Activated T-cell treated with anti-CD3 and anti-CD28 coated beads, Interleukin-2, amount 50 U/mL, for 24 hours (primary cell): ENCODE measurements around the gene EHMT1.

Experiments
- DNase-seq: peaks from one replicate; pipeline ENCODE4 v3.0.0-alpha.2; 2020
- H3K27ac Mint-ChIP-seq: 2 replicates; pipeline ENCODE4 v1.8.0; 2020; ENCODE audit warnings: mild to moderate bottlenecking, mixed read lengths
- H3K27me3 Mint-ChIP-seq: 2 replicates; pipeline ENCODE4 v1.8.0; 2020; ENCODE audit warnings: mixed read lengths
- H3K36me3 Mint-ChIP-seq: 2 replicates; pipeline ENCODE4 v1.8.0; 2020; ENCODE audit warnings: low read depth, mixed read lengths
- H3K4me1 Mint-ChIP-seq: 2 replicates; pipeline ENCODE4 v1.8.0; 2020; ENCODE audit warnings: low read depth, mixed read lengths
- H3K4me3 Mint-ChIP-seq: 2 replicates; pipeline ENCODE4 v1.8.0; 2020; ENCODE audit warnings: mild to moderate bottlenecking, moderate library complexity, mixed read lengths
- H3K9me3 Mint-ChIP-seq: 2 replicates; pipeline ENCODE4 v1.8.0; 2020; ENCODE audit warnings: mixed read lengths

EHMT1 gene

DNA sequence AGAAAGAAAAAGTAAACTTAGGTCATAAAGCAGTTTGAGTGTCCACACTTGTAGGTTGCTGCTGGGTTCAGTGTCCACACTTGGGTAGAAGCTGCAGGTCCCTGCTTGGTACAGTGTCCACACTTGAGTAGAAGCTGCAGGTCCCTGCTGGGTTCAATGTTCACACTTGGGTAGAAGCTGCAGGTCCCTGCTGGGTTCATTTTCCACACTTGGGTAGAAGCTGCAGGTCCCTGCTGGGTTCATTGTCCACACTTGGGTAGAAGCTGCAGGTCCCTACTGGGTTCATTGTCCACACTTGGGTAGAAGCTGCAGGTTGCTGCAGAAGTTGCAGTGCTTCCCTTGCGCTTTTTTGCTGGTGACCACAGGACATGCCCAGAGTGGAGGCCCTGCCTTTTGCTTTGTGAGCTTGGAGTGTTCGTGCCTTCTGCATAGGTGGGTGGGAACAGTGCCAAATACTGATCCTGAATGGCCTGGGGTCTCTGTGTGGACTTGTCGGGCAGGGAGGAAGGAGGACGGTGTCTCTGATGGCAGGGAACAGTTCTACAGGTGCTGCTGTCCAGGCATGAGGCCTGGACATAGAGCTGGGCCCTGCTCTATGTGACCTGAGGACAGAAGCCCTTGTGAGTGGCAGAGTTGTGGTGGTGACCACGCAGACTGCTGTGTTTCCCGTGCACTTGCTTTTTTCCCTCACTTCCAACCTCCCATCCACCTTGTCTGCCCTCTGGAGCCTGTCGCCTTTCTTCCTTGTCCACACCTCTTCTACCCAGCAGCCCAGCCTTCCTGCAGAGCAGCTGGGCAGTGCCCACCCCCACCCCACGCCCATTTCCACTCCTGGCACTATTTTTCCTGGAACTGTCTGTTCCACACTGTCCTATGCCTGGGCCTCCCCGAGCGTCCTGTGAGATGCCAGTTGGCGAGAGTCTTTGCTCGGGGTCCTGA lies 120.8 kb downstream of the EHMT1 start:
- no peaks in the 10 kb centered on the region for H3K9me3 Mint-ChIP-seq
- H3K4me1 Mint-ChIP-seq: peaks cover 16% of the 10 kb centered on the region
- no peak for DNase-seq
- no peak overlapping the region for H3K4me3 Mint-ChIP-seq
- H3K36me3 Mint-ChIP-seq: peaks cover 67% of the 10 kb centered on the region
- no peaks in the 10 kb centered on the region for H3K27me3 Mint-ChIP-seq
- no peak overlapping the region for H3K27ac Mint-ChIP-seq

DNA sequence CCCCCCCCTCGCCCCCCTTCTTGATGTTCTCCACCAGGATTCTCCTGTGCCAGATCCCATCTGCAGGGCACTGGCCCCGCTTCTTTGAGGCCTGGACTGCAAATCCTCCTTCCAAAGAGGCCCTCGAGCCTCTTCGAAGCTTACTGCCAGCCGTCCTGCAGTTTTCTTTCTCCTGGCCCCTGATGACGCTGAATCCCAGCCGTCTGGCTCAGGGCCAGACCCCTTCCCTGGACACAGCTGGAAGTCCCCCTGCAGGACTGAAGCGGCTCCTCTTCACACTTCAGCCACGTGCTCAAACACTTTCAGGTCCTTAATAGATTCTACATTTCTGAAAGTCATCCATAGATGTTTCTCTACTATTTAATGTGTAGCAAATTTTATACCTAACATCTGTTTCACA lies 121.5 kb downstream of the EHMT1 start:
- H3K9me3 Mint-ChIP-seq: no peaks in the 10 kb centered on the region
- no peaks in the 10 kb centered on the region for H3K27me3 Mint-ChIP-seq
- peaks cover 66% of the 10 kb centered on the region for H3K36me3 Mint-ChIP-seq
- no peak overlapping the region for H3K4me3 Mint-ChIP-seq
- H3K4me1 Mint-ChIP-seq: peaks cover 22% of the 10 kb centered on the region
- no peak for DNase-seq
- H3K27ac Mint-ChIP-seq: no peak overlapping the region

DNA sequence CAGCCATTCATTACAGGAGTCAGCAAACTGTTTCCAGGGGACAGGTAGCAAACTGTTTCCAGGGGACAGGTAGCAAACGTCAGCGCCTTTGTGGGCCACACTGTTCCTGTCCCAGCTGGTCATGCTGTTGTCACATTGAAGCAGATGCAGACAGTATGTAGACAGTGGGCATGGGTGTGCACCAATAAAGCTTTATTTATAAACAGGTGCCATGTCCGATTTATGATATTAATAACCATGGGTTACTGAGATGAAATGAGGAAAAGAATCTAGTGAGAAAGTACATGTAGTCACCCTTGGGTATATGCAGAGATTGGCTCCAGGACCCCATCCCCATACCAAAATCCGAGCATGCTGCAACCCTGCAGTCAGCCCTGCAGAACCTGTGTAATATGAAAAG lies 122.5 kb downstream of the EHMT1 start:
- Mint-ChIP-seq H3K27ac (no peak overlapping the region), H3K4me1 (peaks cover 28% of the 10 kb centered on the region), H3K36me3 (peaks cover 69% of the 10 kb centered on the region), H3K4me3 (no peak overlapping the region), H3K9me3 (no peaks in the 10 kb centered on the region), H3K27me3 (no peaks in the 10 kb centered on the region)
- DNase-seq: no peak

DNA sequence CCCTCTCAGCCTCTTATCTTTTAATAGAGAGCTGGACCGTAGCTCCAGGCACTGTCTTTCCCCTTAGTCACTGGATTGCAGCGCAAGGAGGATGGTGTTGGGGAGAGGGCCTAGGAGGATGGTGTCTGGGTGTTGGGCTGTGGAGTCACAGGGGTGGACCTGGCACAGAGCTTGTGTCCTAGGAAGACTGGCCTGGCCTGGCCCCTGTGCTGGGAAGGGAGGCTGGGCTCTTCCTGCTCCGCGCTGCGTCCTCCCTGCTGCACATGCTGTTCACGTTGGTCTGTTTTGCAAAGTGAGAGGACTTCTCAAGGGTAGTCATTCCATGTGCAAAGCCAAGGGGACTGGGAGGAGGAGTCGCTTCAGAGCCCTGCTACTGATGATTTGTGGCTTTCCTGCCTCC lies 123.9 kb downstream of the EHMT1 start:
- Mint-ChIP-seq H3K9me3 (no peaks in the 10 kb centered on the region), H3K27ac (peak overlapping the region; percentile 58), H3K4me3 (no peak overlapping the region), H3K4me1 (peaks cover 28% of the 10 kb centered on the region), H3K27me3 (no peaks in the 10 kb centered on the region), H3K36me3 (peaks cover 74% of the 10 kb centered on the region)
- DNase-seq: no peak

DNA sequence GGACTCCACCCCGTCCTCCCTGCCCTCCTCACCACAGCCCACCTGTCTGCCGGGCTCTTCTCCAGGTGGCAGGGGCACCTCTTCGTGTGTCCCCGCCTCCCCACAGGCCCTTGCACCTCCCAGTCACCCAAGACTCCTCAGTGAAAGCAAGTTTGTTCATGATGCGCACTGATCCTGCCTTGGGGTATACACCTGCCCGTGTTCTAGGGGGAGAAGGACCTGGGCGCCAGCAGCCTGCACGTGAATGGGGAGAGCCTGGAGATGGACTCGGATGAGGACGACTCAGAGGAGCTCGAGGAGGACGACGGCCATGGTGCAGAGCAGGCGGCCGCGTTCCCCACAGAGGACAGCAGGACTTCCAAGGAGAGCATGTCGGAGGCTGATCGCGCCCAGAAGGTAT lies 124.9 kb downstream of the EHMT1 start:
- Mint-ChIP-seq H3K27ac (peak overlapping the region; percentile 20), H3K4me1 (peaks cover 22% of the 10 kb centered on the region), H3K27me3 (no peaks in the 10 kb centered on the region), H3K9me3 (no peaks in the 10 kb centered on the region), H3K36me3 (peaks cover 74% of the 10 kb centered on the region), H3K4me3 (no peak overlapping the region)
- no peak for DNase-seq

DNA sequence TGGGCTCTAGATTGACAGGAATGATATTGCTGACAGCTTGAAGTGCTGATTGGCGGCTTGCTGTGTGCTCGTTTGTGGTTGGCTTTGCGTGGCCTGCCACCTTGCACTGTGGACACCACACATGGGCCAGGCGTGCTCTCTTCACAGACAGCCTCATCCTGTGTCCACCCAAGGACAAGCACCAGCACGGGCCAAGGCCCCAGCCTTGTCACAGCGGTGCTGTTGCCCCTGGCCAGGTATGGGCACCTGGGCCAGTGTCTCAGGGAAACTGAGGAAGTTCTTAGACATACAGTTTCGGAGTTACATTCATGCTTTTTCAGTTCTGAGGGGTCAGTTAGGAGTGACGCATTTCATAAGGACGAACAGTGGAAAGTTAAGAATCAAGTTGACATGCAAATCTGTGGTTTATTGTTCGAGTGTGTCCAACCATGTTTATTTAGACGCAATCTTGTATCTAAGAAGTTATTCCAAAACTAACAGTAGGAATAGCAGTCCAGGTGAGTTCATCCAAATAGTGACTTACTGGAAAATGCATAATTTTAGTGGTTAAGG lies 125.9 kb downstream of the EHMT1 start:
- Mint-ChIP-seq H3K36me3 (peaks cover 77% of the 10 kb centered on the region), H3K4me1 (peaks cover 21% of the 10 kb centered on the region), H3K27me3 (no peaks in the 10 kb centered on the region), H3K27ac (peak overlapping the region; percentile 69), H3K4me3 (no peak overlapping the region), H3K9me3 (no peaks in the 10 kb centered on the region)
- no peak for DNase-seq

DNA sequence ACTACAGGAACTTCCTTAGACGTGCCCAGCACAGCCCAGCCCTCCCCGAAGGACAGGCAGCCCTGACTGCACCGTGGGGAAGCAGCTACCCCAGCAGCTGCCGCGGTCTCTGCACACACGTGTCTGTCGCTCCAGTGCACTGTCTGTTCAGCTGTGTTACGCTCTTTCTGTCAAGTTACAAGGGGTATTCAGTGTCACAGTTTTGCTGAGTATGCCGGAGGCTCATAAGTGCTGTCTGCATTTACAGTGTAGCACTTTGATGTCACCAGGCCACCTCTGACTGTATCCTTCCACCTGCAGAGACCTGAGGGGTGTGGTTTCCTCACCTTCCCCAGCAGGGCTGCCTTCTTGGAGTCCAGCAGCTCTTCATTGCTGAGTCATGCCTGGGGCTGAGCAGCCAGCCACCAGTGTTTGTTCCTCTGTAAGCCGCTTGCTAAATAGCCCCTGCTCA lies 126.8 kb downstream of the EHMT1 start:
- Mint-ChIP-seq H3K4me3 (no peak overlapping the region), H3K9me3 (no peaks in the 10 kb centered on the region), H3K36me3 (peaks cover 76% of the 10 kb centered on the region), H3K4me1 (peaks cover 21% of the 10 kb centered on the region), H3K27ac (peak overlapping the region; percentile 70), H3K27me3 (no peaks in the 10 kb centered on the region)
- DNase-seq: no peak

DNA sequence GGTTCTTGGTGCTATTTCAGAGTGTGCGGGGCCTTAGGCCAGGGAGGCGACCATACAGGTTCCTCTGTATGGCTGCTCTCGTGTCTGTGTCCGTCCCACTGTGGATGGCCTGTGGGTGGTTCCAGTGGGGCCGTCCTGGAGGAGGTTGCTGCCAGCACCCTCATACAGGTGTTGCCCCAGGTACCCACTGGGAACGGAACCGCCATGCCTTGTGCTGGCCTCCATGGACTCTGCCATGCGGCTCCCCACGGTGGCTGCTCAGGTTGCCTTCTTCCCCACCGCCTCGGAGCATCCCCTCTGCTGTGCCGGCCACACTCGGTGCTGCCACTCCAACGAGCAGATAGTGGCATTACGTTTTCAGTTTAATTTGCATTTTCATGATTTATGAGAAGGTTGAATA lies 129.5 kb downstream of the EHMT1 start:
- DNase-seq: no peak
- H3K9me3 Mint-ChIP-seq: no peaks in the 10 kb centered on the region

DNA sequence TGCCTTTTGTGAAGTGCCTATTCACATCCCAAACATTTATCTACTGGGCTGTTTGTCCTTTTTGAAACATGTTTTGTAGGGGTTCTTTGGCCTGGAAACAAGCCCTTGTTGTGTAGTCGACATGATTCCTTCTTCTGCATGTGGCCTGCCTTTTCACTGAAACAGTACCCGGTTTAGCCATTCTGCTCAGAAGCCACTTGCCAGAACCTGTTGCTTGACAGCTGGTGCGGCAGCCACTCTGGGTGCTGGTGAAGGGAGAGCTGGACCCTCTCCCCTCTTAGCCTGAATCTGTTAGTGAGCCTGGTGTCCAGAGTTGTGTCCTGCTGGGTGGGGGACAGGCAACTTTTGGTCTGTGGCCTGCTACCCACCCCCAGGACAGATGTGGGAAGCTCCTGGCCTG lies 129.9 kb downstream of the EHMT1 start:
- no peaks in the 10 kb centered on the region for H3K27me3 Mint-ChIP-seq
- H3K4me3 Mint-ChIP-seq: no peak overlapping the region
- H3K4me1 Mint-ChIP-seq: peaks cover 15% of the 10 kb centered on the region
- H3K36me3 Mint-ChIP-seq: peaks cover 90% of the 10 kb centered on the region
- H3K27ac Mint-ChIP-seq: no peak overlapping the region
- DNase-seq: no peak
- no peaks in the 10 kb centered on the region for H3K9me3 Mint-ChIP-seq

More for the DNA sequence above, 129.5 kb downstream of the EHMT1 start:
- peaks cover 90% of the 10 kb centered on the region for H3K36me3 Mint-ChIP-seq
- no peaks in the 10 kb centered on the region for H3K27me3 Mint-ChIP-seq
- H3K27ac Mint-ChIP-seq: no peak overlapping the region
- peaks cover 15% of the 10 kb centered on the region for H3K4me1 Mint-ChIP-seq
- H3K4me3 Mint-ChIP-seq: no peak overlapping the region

DNA sequence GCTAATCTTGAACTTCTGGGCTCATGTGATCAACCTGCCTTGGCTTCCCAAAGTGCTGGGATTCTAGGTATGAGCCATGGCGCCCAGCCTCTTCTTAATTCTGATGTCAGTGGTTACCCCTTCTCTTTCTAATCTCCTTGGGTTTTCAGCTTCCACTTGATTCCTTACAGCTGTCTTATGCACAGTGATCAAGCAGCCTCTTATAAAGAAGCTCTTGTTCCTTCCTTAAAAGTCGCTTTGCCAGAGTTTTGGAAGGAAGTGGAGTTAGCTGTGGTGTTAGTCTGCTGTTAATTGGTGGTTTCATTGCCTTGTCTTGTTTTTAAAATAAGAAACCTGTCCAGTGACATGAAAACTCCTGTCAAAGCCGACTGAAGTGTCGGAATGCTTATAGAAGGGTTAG lies 130.7 kb downstream of the EHMT1 start:
- Mint-ChIP-seq H3K4me1 (peaks cover 13% of the 10 kb centered on the region), H3K27ac (no peak overlapping the region), H3K9me3 (no peaks in the 10 kb centered on the region), H3K27me3 (no peaks in the 10 kb centered on the region), H3K4me3 (no peak overlapping the region), H3K36me3 (peaks cover 90% of the 10 kb centered on the region)
- no peak for DNase-seq

DNA sequence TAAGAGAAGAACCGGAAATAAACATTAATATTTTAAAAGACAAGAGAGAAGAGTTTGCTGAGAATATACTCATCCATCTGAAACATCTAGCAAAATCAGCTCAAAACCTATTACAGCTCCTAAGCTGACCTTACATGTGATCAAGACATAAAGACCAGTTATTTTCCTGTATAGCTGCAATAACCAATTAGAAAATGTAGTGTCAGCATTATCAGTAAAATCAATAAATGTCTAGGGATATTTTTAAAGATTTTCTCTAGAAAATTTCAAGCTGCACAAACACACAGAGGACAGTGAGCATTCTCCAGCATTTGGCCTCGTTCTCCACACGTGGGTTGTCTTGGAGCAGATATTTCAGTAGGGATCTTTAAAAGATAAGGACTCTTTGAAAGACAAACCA lies 131.2 kb downstream of the EHMT1 start:
- Mint-ChIP-seq H3K27me3 (no peaks in the 10 kb centered on the region), H3K27ac (no peak overlapping the region), H3K9me3 (peaks cover under 1% of the 10 kb centered on the region), H3K4me3 (no peak overlapping the region), H3K36me3 (peaks cover 90% of the 10 kb centered on the region), H3K4me1 (peaks cover 8% of the 10 kb centered on the region)
- DNase-seq: no peak

DNA sequence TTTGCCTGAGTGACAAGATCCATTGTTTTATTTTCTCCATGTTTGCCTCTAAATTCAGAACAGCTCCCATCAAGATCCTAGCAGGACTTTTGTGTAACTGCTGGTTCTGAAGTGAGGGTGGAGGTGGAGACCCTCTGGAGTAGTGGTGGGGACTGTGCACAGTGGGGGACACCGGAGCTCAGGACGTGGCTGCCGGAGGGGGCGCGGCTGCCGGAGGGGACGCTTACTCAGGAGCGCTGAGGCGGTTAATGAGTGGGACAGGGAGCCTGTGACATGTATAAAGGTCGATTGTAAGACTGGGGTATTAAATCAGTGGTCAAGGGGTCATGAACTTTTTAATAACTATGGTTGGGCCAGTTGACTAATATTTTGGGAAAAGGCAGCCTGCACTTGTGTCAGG lies 131.8 kb downstream of the EHMT1 start:
- peaks cover 91% of the 10 kb centered on the region for H3K36me3 Mint-ChIP-seq
- no peak overlapping the region for H3K27ac Mint-ChIP-seq
- no peak overlapping the region for H3K4me3 Mint-ChIP-seq
- no peak for DNase-seq
- H3K27me3 Mint-ChIP-seq: no peaks in the 10 kb centered on the region
- peaks cover 4% of the 10 kb centered on the region for H3K4me1 Mint-ChIP-seq
- H3K9me3 Mint-ChIP-seq: peaks cover 6% of the 10 kb centered on the region

DNA sequence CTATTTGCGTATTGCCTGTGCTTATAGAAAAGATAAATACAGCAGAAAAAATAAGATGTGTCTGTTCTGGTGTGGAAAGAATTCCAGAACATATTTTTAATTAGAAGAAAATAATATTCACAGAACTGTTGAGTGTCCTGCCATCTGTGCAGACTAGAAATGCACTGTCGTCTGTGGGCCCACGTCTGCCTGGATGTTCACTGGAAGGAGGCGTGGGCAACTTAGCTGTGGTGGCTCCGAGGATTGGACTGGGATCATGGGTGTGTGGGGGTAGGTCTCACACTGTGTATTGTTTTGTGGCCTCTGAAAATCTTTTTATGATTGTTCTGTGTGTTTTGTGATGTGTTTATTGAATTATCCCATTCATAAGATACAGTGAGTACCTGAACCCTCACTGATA lies 132.8 kb downstream of the EHMT1 start:
- Mint-ChIP-seq H3K4me3 (no peak overlapping the region), H3K36me3 (peaks cover 91% of the 10 kb centered on the region), H3K9me3 (peaks cover 8% of the 10 kb centered on the region), H3K4me1 (peaks cover 6% of the 10 kb centered on the region), H3K27ac (no peak overlapping the region), H3K27me3 (no peaks in the 10 kb centered on the region)
- DNase-seq: no peak

DNA sequence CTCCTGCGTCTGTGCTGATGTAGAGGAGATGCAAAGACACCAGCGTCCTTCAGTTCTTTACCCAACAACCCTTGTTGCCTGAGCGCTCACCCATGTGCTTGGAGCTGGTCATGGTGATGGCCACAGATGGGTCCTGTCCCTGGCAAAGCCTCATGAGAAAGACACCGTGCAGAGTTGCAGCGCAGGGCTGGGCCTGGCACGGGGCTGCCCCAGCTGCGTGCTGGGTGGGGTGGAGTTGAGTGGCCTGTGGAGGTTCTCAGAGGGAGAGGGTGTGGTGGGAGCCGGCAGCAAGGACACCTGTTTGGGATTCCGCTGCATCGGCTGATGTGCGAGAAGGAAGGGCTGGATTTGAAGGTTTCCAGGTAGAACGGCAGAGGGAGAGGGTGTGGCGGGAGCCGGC lies 133.6 kb downstream of the EHMT1 start:
- no peak for DNase-seq
- Mint-ChIP-seq H3K9me3 (peaks cover 8% of the 10 kb centered on the region), H3K4me3 (no peak overlapping the region), H3K36me3 (peaks cover 93% of the 10 kb centered on the region), H3K27me3 (no peaks in the 10 kb centered on the region), H3K27ac (no peak overlapping the region), H3K4me1 (peaks cover 14% of the 10 kb centered on the region)

DNA sequence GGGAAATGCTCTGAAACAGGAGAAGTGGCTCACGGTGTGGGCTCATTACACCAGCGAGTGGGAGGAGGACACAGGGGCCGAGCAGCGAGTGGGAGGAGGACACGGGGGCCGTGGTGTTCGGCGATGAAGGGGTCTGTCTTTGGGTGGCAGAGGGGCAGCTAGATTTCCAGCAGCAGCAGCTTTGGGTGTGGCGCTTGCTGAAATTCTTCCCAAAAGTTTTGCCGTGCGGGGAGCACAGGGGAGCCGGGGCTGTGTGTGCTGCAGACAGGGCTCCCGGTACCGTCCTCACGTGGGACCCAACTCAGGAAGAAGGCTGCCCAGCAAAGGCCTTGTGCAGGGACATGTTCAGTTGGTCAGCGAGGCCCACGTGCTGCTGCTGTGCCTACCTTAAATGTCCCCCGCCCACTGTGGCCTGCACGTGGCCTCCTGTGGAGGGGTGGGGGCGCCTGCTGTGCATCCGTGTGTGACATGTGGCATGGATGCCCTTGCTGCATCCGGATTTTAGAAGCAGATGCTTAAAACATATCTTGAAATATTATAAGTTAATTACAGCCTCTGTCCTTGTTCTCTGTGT lies 134.5 kb downstream of the EHMT1 start:
- peaks cover 93% of the 10 kb centered on the region for H3K36me3 Mint-ChIP-seq
- peaks cover 8% of the 10 kb centered on the region for H3K9me3 Mint-ChIP-seq
- DNase-seq: no peak
- no peak overlapping the region for H3K4me3 Mint-ChIP-seq
- peaks cover 23% of the 10 kb centered on the region for H3K4me1 Mint-ChIP-seq
- no peaks in the 10 kb centered on the region for H3K27me3 Mint-ChIP-seq
- H3K27ac Mint-ChIP-seq: no peak overlapping the region
